ENCODE results near the gene OPRD1. TPM values are rescaled to one million over a fixed set of nuclear protein-coding genes. Genes with fewer than 3 reads are reported as not detected.

OPRD1 gene
- total and polyA plus RNA-seq, 2 of the 4 experiments (the other 2 are of a cell fraction) = under 0.01 TPM; not detected in 1

DNA sequence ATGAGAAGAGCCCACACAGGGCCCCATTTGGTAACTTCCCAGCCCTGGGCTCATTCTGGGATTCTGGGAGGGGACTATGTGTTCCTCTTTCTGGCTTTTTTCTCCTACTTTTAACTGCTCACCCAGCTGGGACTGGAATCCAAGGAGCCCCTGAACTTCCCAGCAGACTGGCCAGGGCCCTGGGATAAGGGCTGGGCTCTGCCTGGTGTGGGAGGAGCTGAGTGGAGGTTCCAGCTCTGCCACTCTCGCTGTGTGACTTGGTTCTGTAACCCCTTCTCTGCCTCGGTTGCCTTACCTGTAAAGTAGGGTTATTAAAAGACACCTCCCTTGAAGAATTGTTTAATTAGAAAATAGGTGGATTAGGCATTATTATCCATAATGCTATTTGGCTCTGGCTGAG, 82.8 kb downstream of the OPRD1 start:
- no TSS peak for BruUV-seq (replicated peaks)
- no CpG with 5 or more reads among the region's 2 CpGs for WGBS, 2 experiments (ENCODE audit: extremely low coverage in 2 of 2, insufficient read length in 1 of 2)
- DNase-seq = no peak
- intact Hi-C loops (cut with micrococcal nuclease) = no loop called here
- H2AK5ac ChIP-seq (ENCODE audit: low read depth, low read length) = no peak overlapping the region
- no peak for TF ChIP-seq POLR2A (IDR thresholded peaks at IDR 0.05; ENCODE audit: low read depth, low read length)
- TF ChIP-seq RAD21 (IDR thresholded peaks at IDR 0.05; ENCODE audit: low read length) = no peak
- TF ChIP-seq, protein P1, sequence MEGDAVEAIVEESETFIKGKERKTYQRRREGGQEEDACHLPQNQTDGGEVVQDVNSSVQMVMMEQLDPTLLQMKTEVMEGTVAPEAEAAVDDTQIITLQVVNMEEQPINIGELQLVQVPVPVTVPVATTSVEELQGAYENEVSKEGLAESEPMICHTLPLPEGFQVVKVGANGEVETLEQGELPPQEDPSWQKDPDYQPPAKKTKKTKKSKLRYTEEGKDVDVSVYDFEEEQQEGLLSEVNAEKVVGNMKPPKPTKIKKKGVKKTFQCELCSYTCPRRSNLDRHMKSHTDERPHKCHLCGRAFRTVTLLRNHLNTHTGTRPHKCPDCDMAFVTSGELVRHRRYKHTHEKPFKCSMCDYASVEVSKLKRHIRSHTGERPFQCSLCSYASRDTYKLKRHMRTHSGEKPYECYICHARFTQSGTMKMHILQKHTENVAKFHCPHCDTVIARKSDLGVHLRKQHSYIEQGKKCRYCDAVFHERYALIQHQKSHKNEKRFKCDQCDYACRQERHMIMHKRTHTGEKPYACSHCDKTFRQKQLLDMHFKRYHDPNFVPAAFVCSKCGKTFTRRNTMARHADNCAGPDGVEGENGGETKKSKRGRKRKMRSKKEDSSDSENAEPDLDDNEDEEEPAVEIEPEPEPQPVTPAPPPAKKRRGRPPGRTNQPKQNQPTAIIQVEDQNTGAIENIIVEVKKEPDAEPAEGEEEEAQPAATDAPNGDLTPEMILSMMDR (conservative IDR thresholded peaks at IDR 0.05; ENCODE audit: low read depth, low read length) = no peak
- TF ChIP-seq, protein P2, sequence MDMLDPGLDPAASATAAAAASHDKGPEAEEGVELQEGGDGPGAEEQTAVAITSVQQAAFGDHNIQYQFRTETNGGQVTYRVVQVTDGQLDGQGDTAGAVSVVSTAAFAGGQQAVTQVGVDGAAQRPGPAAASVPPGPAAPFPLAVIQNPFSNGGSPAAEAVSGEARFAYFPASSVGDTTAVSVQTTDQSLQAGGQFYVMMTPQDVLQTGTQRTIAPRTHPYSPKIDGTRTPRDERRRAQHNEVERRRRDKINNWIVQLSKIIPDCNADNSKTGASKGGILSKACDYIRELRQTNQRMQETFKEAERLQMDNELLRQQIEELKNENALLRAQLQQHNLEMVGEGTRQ (IDR thresholded peaks at IDR 0.05; ENCODE audit: low read depth, low read length) = no peak
- no peak for TF ChIP-seq MAZ (IDR thresholded peaks at IDR 0.05; ENCODE audit: borderline replicate concordance, low read depth, low read length)
- no peak for TF ChIP-seq MAFK (IDR thresholded peaks at IDR 0.05; ENCODE audit: low read depth, low read length)
- TF ChIP-seq RFX5 (IDR thresholded peaks at IDR 0.05; ENCODE audit: low read depth, low read length) = no peak
- TF ChIP-seq MXI1 (IDR thresholded peaks at IDR 0.05; ENCODE audit: borderline replicate concordance, low read depth, low read length) = no peak
- TF ChIP-seq BHLHE40 (IDR thresholded peaks at IDR 0.05; ENCODE audit: low read depth, low read length) = no peak
- no peak for TF ChIP-seq RCOR1 (IDR thresholded peaks at IDR 0.05; ENCODE audit: insufficient replicate concordance, low read length)
- no peak for TF ChIP-seq SMC3 (IDR thresholded peaks at IDR 0.05; ENCODE audit: low read depth, low read length)
- TF ChIP-seq NFE2L2 (IDR thresholded peaks at IDR 0.05; ENCODE audit: low read depth, low read length) = no peak
- no peak for TF ChIP-seq FOS (IDR thresholded peaks at IDR 0.05; ENCODE audit: low read depth, low read length)
- TF ChIP-seq, protein P3, sequence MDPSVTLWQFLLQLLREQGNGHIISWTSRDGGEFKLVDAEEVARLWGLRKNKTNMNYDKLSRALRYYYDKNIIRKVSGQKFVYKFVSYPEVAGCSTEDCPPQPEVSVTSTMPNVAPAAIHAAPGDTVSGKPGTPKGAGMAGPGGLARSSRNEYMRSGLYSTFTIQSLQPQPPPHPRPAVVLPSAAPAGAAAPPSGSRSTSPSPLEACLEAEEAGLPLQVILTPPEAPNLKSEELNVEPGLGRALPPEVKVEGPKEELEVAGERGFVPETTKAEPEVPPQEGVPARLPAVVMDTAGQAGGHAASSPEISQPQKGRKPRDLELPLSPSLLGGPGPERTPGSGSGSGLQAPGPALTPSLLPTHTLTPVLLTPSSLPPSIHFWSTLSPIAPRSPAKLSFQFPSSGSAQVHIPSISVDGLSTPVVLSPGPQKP (IDR thresholded peaks at IDR 0.05; ENCODE audit: borderline replicate concordance, low read depth, low read length) = no peak
- no peak for TF ChIP-seq CHD1 (IDR thresholded peaks at IDR 0.05; ENCODE audit: low read depth, low read length)
- no peak for TF ChIP-seq CEBPB (IDR thresholded peaks at IDR 0.05; ENCODE audit: low read depth, low read length)
- no peak overlapping the region for H3K56ac ChIP-seq (ENCODE audit: extremely low read depth, insufficient read depth, low read length)
- no peak overlapping the region for H2BK20ac ChIP-seq (ENCODE audit: low read depth, low read length)
- no peak overlapping the region for H4K8ac ChIP-seq (ENCODE audit: low read depth in 2 of 2, low read length in 2 of 2)
- no peaks in the 10 kb centered on the region for H4K20me1 ChIP-seq (ENCODE audit: insufficient read depth, low read length)
- POLR2A ChIA-PET (ENCODE audit: unreplicated experiment) = no interaction called here
- H3K4ac ChIP-seq (ENCODE audit: low read depth, low read length) = no peak overlapping the region
- H2BK15ac ChIP-seq (ENCODE audit: low read depth, low read length) = no peak overlapping the region
- no peak overlapping the region for H3K18ac ChIP-seq (ENCODE audit: low read depth, low read length)
- in situ Hi-C loops (cut with MboI; ENCODE audit: low sequenced_read_pairs) = loop anchor here (10.0 kb wide), 1 partner anchor 1810 kb away; no protein-coding TSS in a partner anchor
- no peak overlapping the region for H3K23ac ChIP-seq (ENCODE audit: low read depth, low read length)
- H4K91ac ChIP-seq (ENCODE audit: insufficient read depth, low read depth, low read length) = no peak overlapping the region
- H2AFZ ChIP-seq (replicated peaks; ENCODE audit: low read length, poor library complexity) = no peak overlapping the region
- H3K4me1 ChIP-seq (ENCODE audit: control insufficient read depth, insufficient read depth, low read length) = no peaks in the 10 kb centered on the region; the same call in 1 of the 2 replicates
- no peak overlapping the region for H2BK5ac ChIP-seq (ENCODE audit: low read depth, low read length, poor library complexity, severe bottlenecking)
- no peak overlapping the region for H3K4me3 ChIP-seq (ENCODE audit: insufficient read depth, low read depth, low read length)
- no peak overlapping the region for H3K9ac ChIP-seq (ENCODE audit: low read depth, low read length)
- no peaks in the 10 kb centered on the region; the same call in 1 of the 2 replicates for H3K27me3 ChIP-seq (ENCODE audit: control insufficient read depth, insufficient read depth, low read length)
- ATAC-seq (ENCODE audit: low read depth) = no peak
- peaks cover 3% of the 10 kb centered on the region; the same call in 1 of the 2 replicates for H3K9me1 ChIP-seq (ENCODE audit: insufficient read depth, low read length)
- H3K4me2 ChIP-seq (ENCODE audit: low read depth, low read length) = no peak overlapping the region
- H2AK9ac ChIP-seq (replicated peaks; ENCODE audit: low read depth, low read length, poor library complexity) = no peak overlapping the region
- H3K36me3 ChIP-seq (ENCODE audit: control insufficient read depth, insufficient read depth, low read length) = no peaks in the 10 kb centered on the region
- H2BK120ac ChIP-seq (ENCODE audit: low read depth, low read length) = no peak overlapping the region
- H3K79me1 ChIP-seq (ENCODE audit: low read depth in 1 of 2, low read length in 2 of 2) = no peaks in the 10 kb centered on the region
- CTCF ChIA-PET = interaction anchor here (1.6 kb wide), 1 partner anchor 139 kb away, joined by 5 read pairs; no protein-coding TSS in a partner anchor
- no peak overlapping the region for H3K14ac ChIP-seq (replicated peaks; ENCODE audit: low read depth, low read length)
- no peak overlapping the region for H3K27ac ChIP-seq (ENCODE audit: insufficient read depth, low read length)
- H3K9me3 ChIP-seq (ENCODE audit: control insufficient read depth, insufficient read depth, low read length) = no peaks in the 10 kb centered on the region
- H4K5ac ChIP-seq (ENCODE audit: low read depth, low read length) = no peak overlapping the region
- dilution Hi-C loops (cut with HindIII; ENCODE audit: low sequenced_read_pairs, unreplicated experiment) = no loop called here
